Kidney capillary endothelial cell (primary cell): ENCODE results near the gene SPDYE2B.
"Not testable (repeated sequence)": the region's sequence is repeated elsewhere in the genome, so short reads cannot be mapped to it uniquely, and the experiment has no call there.

Source experiments
- DNase-seq: peaks from one replicate; pipeline ENCODE4 v3.0.0-alpha.2; 2018; ENCODE audit warnings: low spot score

Gene SPDYE2B

DNA sequence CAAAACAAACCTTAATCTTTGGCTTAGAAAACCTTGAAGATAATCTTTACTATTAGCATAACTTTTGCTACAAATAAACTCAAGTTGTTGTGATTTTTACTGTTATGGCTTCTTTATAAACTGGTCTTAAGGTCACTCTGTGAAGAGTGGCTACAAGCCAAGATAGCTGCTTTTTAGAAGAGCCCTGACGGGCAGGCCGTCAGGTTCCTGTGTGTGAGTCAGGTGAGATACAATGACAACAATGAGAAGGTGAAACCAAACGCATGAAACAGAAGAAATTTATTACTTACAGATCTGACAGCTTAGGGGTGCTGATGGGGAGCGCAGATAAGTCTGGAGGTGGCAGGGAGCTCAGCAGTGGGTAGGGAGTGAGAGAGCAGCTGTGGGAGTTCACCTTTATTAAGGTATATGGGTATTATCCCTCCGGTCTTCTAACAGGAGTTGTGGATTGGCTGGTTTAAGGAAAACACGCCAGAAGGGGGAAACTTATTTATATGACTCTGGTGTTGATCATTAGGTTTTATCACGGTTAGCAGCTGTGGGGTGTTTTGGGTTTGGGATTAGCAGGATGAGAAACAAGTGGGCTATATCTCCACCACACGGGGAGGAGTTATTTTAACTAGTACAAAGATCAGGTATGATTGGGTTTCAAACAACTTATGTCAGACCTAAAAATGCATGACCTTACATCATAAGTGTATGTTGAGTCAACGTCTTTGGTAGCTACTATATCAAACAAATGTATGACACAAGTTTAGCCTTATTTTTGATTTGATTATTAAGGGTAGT lies 49.0 kb downstream of the SPDYE2B start:
- not testable (repeated sequence) for DNase-seq
